ENCODE results near the gene SIAH1.
"Not testable (repeated sequence)": the region's sequence is repeated elsewhere in the genome, so short reads cannot be mapped to it uniquely, and the experiment has no call there.

Gene SIAH1

DNA sequence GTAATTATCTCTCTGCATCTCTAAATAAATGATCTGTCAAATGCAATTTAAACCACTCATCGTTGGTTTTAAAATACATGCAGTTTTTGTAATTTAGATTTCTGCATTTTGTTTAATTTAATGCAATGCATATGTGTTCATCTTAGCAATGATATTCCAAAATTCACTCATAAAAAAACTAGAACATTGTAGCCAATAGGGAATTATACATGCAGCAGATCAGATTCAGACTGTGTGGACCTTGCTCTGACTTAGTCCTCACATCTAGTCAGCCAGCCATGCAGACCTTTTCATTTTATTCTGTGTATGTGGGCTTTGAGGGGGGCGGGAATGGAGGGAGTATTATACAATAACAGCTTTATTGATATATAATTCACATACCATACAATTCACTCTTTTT lies 37.3 kb upstream of the SIAH1 start:
- H3K4me2 ChIP-seq, result no peak overlapping the region
- no peak overlapping the region for H3K4me3 ChIP-seq (IDR thresholded peaks at IDR 0.05; ENCODE audit: insufficient read depth, low read depth, low read length)
- TF ChIP-seq CTCF (conservative IDR thresholded peaks at IDR 0.05; ENCODE audit: low read depth, low read length), result no peak
- no peaks in the 10 kb centered on the region for H3K36me3 ChIP-seq (ENCODE audit: insufficient read depth)
- no peak overlapping the region for H3K9ac ChIP-seq
- H2AFZ ChIP-seq (ENCODE audit: low read depth), result no peak overlapping the region
- peaks cover 6% of the 10 kb centered on the region for H3K4me1 ChIP-seq (ENCODE audit: low read depth, poor library complexity, severe bottlenecking)
- H3K79me2 ChIP-seq (ENCODE audit: insufficient read depth, low read depth), result no peaks in the 10 kb centered on the region
- H3K27ac ChIP-seq, result no peak overlapping the region
- H3K27me3 ChIP-seq (ENCODE audit: insufficient read depth, low read depth), result no peaks in the 10 kb centered on the region
- no peaks in the 10 kb centered on the region for H4K20me1 ChIP-seq (ENCODE audit: insufficient read depth)

DNA sequence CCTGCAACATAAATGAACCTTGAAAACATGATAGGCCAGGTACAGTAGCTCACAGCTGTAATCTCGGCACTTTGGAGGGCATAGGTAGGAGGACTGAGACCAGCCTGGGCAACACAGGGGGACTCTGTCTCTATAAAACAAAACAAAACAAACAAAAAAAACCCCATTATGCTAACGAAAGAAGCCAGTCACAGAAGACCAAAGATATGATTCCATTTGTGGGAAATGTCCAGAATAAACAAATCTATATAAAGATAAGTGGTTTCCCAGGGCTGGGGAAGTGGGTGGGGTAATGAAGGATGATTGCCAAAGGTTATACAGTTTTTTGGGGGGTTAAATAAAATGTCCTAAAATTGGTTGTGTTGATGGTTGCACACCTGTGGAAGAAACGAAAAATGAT lies 36.5 kb upstream of the SIAH1 start:
- Histone ChIP-seq H4K20me1 (ENCODE audit: insufficient read depth) (no peaks in the 10 kb centered on the region), H3K9ac (no peak overlapping the region), H3K27ac (no peak overlapping the region), H3K36me3 (ENCODE audit: insufficient read depth) (no peaks in the 10 kb centered on the region), H3K4me2 (no peak overlapping the region), H3K27me3 (ENCODE audit: insufficient read depth, low read depth) (no peaks in the 10 kb centered on the region), H3K4me1 (ENCODE audit: low read depth, poor library complexity, severe bottlenecking) (peaks cover 6% of the 10 kb centered on the region), H3K4me3 (IDR thresholded peaks at IDR 0.05; ENCODE audit: insufficient read depth, low read depth, low read length) (no peak overlapping the region), H2AFZ (ENCODE audit: low read depth) (no peak overlapping the region), H3K79me2 (ENCODE audit: insufficient read depth, low read depth) (no peaks in the 10 kb centered on the region)
- no peak for TF ChIP-seq CTCF (conservative IDR thresholded peaks at IDR 0.05; ENCODE audit: low read depth, low read length)

- Histone ChIP-seq H3K9ac (no peak overlapping the region), H3K4me3 (IDR thresholded peaks at IDR 0.05; ENCODE audit: insufficient read depth, low read depth, low read length) (no peak overlapping the region), H3K27me3 (ENCODE audit: insufficient read depth, low read depth) (no peaks in the 10 kb centered on the region), H3K36me3 (ENCODE audit: insufficient read depth) (no peaks in the 10 kb centered on the region), H2AFZ (ENCODE audit: low read depth) (no peak overlapping the region), H3K79me2 (ENCODE audit: insufficient read depth, low read depth) (no peaks in the 10 kb centered on the region), H3K4me1 (ENCODE audit: low read depth, poor library complexity, severe bottlenecking) (peaks cover 6% of the 10 kb centered on the region), H3K4me2 (no peak overlapping the region), H3K27ac (no peak overlapping the region), H4K20me1 (ENCODE audit: insufficient read depth) (no peaks in the 10 kb centered on the region)
- TF ChIP-seq CTCF (conservative IDR thresholded peaks at IDR 0.05; ENCODE audit: low read depth, low read length), result no peak
Observed at GRCh38 chr16:48420437-48420836, 35.2 kb upstream of the SIAH1 start.

- H2AFZ ChIP-seq (ENCODE audit: low read depth); H4K20me1 ChIP-seq (ENCODE audit: insufficient read depth); H3K79me2 ChIP-seq (ENCODE audit: insufficient read depth, low read depth); H3K4me3 ChIP-seq (IDR thresholded peaks at IDR 0.05; ENCODE audit: insufficient read depth, low read depth, low read length); H3K27me3 ChIP-seq (ENCODE audit: insufficient read depth, low read depth); H3K9ac ChIP-seq; H3K4me2 ChIP-seq; H3K36me3 ChIP-seq (ENCODE audit: insufficient read depth); H3K27ac ChIP-seq; H3K4me1 ChIP-seq (ENCODE audit: low read depth, poor library complexity, severe bottlenecking): not testable (repeated sequence)
Observed at GRCh38 chr16:48416617-48417016, 31.4 kb upstream of the SIAH1 start.

- no peak overlapping the region for H3K4me2 ChIP-seq
- H3K4me1 ChIP-seq (ENCODE audit: low read depth, poor library complexity, severe bottlenecking), result no peaks in the 10 kb centered on the region
- H3K27me3 ChIP-seq (ENCODE audit: insufficient read depth, low read depth), result no peaks in the 10 kb centered on the region
- H3K4me3 ChIP-seq (IDR thresholded peaks at IDR 0.05; ENCODE audit: insufficient read depth, low read depth, low read length), result no peak overlapping the region
- H3K79me2 ChIP-seq (ENCODE audit: insufficient read depth, low read depth), result no peaks in the 10 kb centered on the region
- H2AFZ ChIP-seq (ENCODE audit: low read depth), result no peak overlapping the region
- H4K20me1 ChIP-seq (ENCODE audit: insufficient read depth), result no peaks in the 10 kb centered on the region
- H3K36me3 ChIP-seq (ENCODE audit: insufficient read depth), result no peaks in the 10 kb centered on the region
- H3K9ac ChIP-seq, result no peak overlapping the region
- H3K27ac ChIP-seq, result no peak overlapping the region
- no peak for TF ChIP-seq CTCF (conservative IDR thresholded peaks at IDR 0.05; ENCODE audit: low read depth, low read length)
Observed at GRCh38 chr16:48413272-48413671, 28.1 kb upstream of the SIAH1 start.
